ENCODE data around the gene TPST2.

Gene TPST2

GRCh38 chr22:26489447-26490036, 100.4 kb downstream of the TPST2 start:
- H3K4me1 Mint-ChIP-seq: peaks cover 14% of the 10 kb centered on the region
- TF ChIP-seq CTCF (IDR thresholded peaks at IDR 0.05): no peak
- no peaks in the 10 kb centered on the region for H3K9me3 Mint-ChIP-seq
- H3K4me3 Mint-ChIP-seq: no peak overlapping the region
- DNase-seq: no peak
- no peaks in the 10 kb centered on the region for H3K27me3 Mint-ChIP-seq (ENCODE audit: low read depth, poor library complexity)
- H3K36me3 Mint-ChIP-seq (ENCODE audit: low read depth): peaks cover 40% of the 10 kb centered on the region
- peak overlapping the region; percentile 11 for H3K27ac Mint-ChIP-seq

- H3K4me3 Mint-ChIP-seq: no peak overlapping the region
- H3K27ac Mint-ChIP-seq: no peak overlapping the region
- H3K4me1 Mint-ChIP-seq: peaks cover 24% of the 10 kb centered on the region
- H3K27me3 Mint-ChIP-seq (ENCODE audit: low read depth, poor library complexity): no peaks in the 10 kb centered on the region
- DNase-seq: no peak
- H3K9me3 Mint-ChIP-seq: no peaks in the 10 kb centered on the region
- H3K36me3 Mint-ChIP-seq (ENCODE audit: low read depth): peaks cover 28% of the 10 kb centered on the region
- TF ChIP-seq CTCF (IDR thresholded peaks at IDR 0.05): no peak
Observed at GRCh38 chr22:26487996-26488395, 101.9 kb downstream of the TPST2 start.

- no peaks in the 10 kb centered on the region for H3K27me3 Mint-ChIP-seq (ENCODE audit: low read depth, poor library complexity)
- no peak for DNase-seq
- H3K36me3 Mint-ChIP-seq (ENCODE audit: low read depth): peaks cover 18% of the 10 kb centered on the region
- H3K4me3 Mint-ChIP-seq: peak overlapping the region; percentile 30
- H3K4me1 Mint-ChIP-seq: peaks cover 40% of the 10 kb centered on the region
- no peak overlapping the region for H3K27ac Mint-ChIP-seq
- H3K9me3 Mint-ChIP-seq: no peaks in the 10 kb centered on the region
- no peak for TF ChIP-seq CTCF (IDR thresholded peaks at IDR 0.05)
Observed at GRCh38 chr22:26486394-26486793, 103.5 kb downstream of the TPST2 start.

- no peak for DNase-seq
- no peak for TF ChIP-seq CTCF (IDR thresholded peaks at IDR 0.05)
- Mint-ChIP-seq H3K27ac (no peak overlapping the region), H3K36me3 (ENCODE audit: low read depth) (peaks cover 15% of the 10 kb centered on the region), H3K4me3 (peak overlapping the region; percentile 96), H3K27me3 (ENCODE audit: low read depth, poor library complexity) (no peaks in the 10 kb centered on the region), H3K9me3 (no peaks in the 10 kb centered on the region), H3K4me1 (peaks cover 45% of the 10 kb centered on the region)
Observed at GRCh38 chr22:26485806-26486390, 104.0 kb downstream of the TPST2 start.

- H3K4me3 Mint-ChIP-seq: peak overlapping the region; percentile 96
- DNase-seq: no peak
- H3K9me3 Mint-ChIP-seq: no peaks in the 10 kb centered on the region
- H3K27me3 Mint-ChIP-seq (ENCODE audit: low read depth, poor library complexity): no peaks in the 10 kb centered on the region
- peaks cover 54% of the 10 kb centered on the region for H3K4me1 Mint-ChIP-seq
- H3K36me3 Mint-ChIP-seq (ENCODE audit: low read depth): peaks cover 12% of the 10 kb centered on the region
- TF ChIP-seq CTCF (IDR thresholded peaks at IDR 0.05): no peak
- H3K27ac Mint-ChIP-seq: peak overlapping the region; percentile 62
Observed at GRCh38 chr22:26485013-26485412, 104.9 kb downstream of the TPST2 start.

- Mint-ChIP-seq H3K4me1 (peaks cover 61% of the 10 kb centered on the region), H3K4me3 (peak overlapping the region; percentile 96), H3K27me3 (ENCODE audit: low read depth, poor library complexity) (no peaks in the 10 kb centered on the region), H3K9me3 (no peaks in the 10 kb centered on the region), H3K27ac (peak overlapping the region; percentile 55), H3K36me3 (ENCODE audit: low read depth) (peaks cover 10% of the 10 kb centered on the region)
- no peak for DNase-seq
- no peak for TF ChIP-seq CTCF (IDR thresholded peaks at IDR 0.05)
Observed at GRCh38 chr22:26484360-26484706, 105.6 kb downstream of the TPST2 start.
